ENCODE results near the gene PRPF31. TPM values are rescaled to one million over a fixed set of nuclear protein-coding genes. Genes with fewer than 3 reads are reported as not detected.

Gene PRPF31
- total RNA-seq, 1 experiment from 2014 or later: 59.7 TPM

DNA sequence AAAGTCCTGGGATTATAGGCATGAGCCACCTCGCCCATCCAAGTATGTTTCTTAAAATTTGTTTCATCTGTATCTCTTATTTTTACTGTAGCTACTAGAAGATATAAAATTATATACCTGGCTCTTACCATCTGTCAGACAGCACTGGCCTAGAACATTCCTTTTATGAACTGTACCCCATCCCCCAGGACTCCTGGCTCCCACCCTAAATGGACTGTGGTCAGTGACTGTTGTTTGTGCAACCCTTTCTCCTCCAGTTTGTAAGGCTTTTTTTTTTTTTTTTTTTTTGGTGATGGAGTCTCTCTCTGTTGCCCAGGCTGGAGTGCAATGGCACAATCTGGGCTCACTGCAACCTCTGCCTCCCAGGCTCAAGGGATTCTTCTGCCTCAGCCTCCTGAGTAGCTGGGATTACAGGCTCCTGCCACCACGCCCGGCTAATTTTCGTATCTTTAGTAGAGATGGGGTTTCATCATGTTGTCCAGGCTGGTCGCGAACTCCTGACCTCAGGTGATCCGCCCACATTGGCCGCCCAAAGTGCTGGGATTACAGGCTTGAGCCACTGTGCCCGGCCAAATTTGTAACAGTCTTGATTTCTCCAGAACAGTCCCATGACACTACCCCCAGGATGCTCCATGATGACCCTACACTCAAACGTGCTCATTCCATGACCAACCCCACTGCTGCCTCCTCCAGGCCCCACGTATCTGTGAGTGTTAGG is 10.4 kb upstream of the PRPF31 start:
- DNase-seq (ENCODE audit: unreplicated experiment): no peak
- TF ChIP-seq, protein P1, sequence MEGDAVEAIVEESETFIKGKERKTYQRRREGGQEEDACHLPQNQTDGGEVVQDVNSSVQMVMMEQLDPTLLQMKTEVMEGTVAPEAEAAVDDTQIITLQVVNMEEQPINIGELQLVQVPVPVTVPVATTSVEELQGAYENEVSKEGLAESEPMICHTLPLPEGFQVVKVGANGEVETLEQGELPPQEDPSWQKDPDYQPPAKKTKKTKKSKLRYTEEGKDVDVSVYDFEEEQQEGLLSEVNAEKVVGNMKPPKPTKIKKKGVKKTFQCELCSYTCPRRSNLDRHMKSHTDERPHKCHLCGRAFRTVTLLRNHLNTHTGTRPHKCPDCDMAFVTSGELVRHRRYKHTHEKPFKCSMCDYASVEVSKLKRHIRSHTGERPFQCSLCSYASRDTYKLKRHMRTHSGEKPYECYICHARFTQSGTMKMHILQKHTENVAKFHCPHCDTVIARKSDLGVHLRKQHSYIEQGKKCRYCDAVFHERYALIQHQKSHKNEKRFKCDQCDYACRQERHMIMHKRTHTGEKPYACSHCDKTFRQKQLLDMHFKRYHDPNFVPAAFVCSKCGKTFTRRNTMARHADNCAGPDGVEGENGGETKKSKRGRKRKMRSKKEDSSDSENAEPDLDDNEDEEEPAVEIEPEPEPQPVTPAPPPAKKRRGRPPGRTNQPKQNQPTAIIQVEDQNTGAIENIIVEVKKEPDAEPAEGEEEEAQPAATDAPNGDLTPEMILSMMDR (IDR thresholded peaks at IDR 0.05; ENCODE audit: unreplicated experiment): no peak
- Mint-ChIP-seq H3K27ac (ENCODE audit: low read depth, unreplicated experiment) (peak overlapping the region; percentile 37), H3K36me3 (ENCODE audit: insufficient read depth, unreplicated experiment) (peaks cover 48% of the 10 kb centered on the region), H3K4me3 (ENCODE audit: unreplicated experiment) (peak overlapping the region; percentile 99), H3K27me3 (ENCODE audit: insufficient read depth, unreplicated experiment) (no peaks in the 10 kb centered on the region), H3K9me3 (ENCODE audit: unreplicated experiment) (no peaks in the 10 kb centered on the region), H3K4me1 (ENCODE audit: insufficient read depth, unreplicated experiment) (peaks cover 11% of the 10 kb centered on the region)
- POLR2A ChIA-PET: interaction anchor here (2.5 to 4.0 kb wide), 2 partner anchors 11 kb away, joined by 11 to 45 read pairs; partner anchors contain the start of genes PRPF31 and TFPT
- CTCF ChIA-PET: interaction anchor here (0.7 kb wide), 1 partner anchor 51 kb away, joined by 4 read pairs; no protein-coding TSS in a partner anchor
- intact Hi-C loops (cut with micrococcal nuclease): loop anchor here (10.0 kb wide), 1 partner anchor 240 kb away; the partner anchor contains the start of gene MYADM
- BruUV-seq (replicated peaks): no TSS peak

DNA sequence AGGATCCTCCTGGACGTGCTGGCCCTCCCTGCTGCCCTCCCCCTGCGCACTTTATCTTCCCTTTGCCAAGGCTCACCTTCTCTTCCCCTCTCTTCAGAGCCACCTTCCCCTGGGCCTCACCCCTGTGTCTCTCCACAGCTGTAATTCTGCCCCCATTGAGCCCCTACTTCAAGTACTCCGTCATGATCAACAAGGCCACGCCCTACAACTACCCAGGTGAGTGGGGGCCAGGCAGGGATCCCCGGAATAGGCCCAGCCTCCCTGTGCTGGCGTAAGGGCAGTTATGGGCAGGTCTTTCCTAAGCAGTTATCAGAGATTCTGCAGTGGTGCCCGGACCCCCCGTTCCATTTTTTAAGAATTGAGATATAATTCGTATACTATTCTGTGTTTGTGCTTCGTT is 9.8 kb upstream of the PRPF31 start:
- no peak for DNase-seq (ENCODE audit: unreplicated experiment)
- Mint-ChIP-seq H3K36me3 (ENCODE audit: insufficient read depth, unreplicated experiment) (peaks cover 54% of the 10 kb centered on the region), H3K4me1 (ENCODE audit: insufficient read depth, unreplicated experiment) (peaks cover 11% of the 10 kb centered on the region), H3K27me3 (ENCODE audit: insufficient read depth, unreplicated experiment) (no peaks in the 10 kb centered on the region), H3K9me3 (ENCODE audit: unreplicated experiment) (no peaks in the 10 kb centered on the region), H3K4me3 (ENCODE audit: unreplicated experiment) (peak overlapping the region; percentile 16), H3K27ac (ENCODE audit: low read depth, unreplicated experiment) (peak overlapping the region; percentile 37)
- TF ChIP-seq, protein P1 (IDR thresholded peaks at IDR 0.05; ENCODE audit: unreplicated experiment): no peak
- ChIA-PET CTCF (no interaction called here), POLR2A (interaction anchor here (2.1 to 2.5 kb wide), 2 partner anchors 10 to 31 kb away, joined by 4 to 11 read pairs; partner anchors contain the start of genes PRPF31 and TFPT)
- BruUV-seq (replicated peaks): no TSS peak
- intact Hi-C loops (cut with micrococcal nuclease): loop anchor here (10.0 kb wide), 1 partner anchor 241 kb away; the partner anchor contains the start of gene MYADM

DNA sequence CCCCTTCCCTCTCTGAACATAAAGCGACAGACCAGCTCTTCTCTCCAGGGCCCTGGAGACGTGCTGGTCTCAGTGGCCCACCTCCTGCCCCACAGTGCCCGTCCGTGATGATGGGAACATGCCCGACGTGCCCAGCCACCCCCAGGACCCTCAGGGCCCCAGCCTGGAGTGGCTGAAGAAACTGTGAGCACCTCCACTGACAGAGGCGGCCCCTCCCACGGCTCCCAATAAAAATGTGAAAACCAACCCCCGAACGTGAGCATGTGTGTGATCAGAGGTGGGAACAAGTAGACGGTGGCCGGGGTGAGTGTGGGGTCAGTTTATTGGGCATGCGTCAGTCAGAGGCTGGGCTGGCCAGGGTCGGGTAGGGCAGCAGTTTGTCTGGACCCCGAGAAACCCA is 8.8 kb upstream of the PRPF31 start:
- TF ChIP-seq, protein P1 (IDR thresholded peaks at IDR 0.05; ENCODE audit: unreplicated experiment): no peak
- no peak overlapping the region for H3K27ac Mint-ChIP-seq (ENCODE audit: low read depth, unreplicated experiment)
- intact Hi-C loops (cut with micrococcal nuclease): loop anchor here (10.0 kb wide), 1 partner anchor 242 kb away; the partner anchor contains the start of gene MYADM

DNA sequence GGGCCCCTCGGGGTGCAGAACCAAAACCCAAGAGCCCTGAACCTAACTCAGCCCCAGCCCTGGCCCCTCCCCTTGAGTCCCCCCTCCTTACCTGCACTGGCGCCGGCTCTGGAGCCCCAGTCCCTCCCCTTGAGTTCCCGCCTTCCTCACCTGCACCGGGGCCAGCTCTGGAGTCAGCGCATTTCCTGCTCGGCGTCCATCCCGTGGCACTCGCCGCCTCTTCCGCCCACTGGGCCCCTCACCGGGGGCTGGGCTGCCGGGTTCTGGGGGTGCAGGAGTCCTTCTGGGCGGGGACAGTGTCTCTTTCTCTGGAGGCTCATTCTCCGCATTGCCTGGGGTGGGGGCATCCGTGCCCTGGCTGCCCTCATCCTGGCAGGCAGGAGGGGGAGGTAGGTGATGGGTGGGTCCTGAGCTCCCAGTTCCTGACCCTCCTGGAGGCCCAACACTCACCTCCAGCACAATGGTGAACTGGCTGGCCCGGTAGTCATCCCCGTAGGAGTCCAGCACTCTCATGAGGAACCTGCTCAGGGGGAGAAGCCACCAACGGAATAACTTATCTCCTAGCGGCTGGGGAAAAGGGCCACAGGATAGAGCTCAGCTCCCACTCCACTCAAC is 7.6 kb upstream of the PRPF31 start:
- CTCF ChIA-PET: interaction anchor here (0.5 to 0.9 kb wide), 3 partner anchors 17 to 1525 kb away, joined by 3 to 5 read pairs (median 5); partner anchors contain the start of gene MBOAT7
- H3K36me3 Mint-ChIP-seq (ENCODE audit: insufficient read depth, unreplicated experiment): peaks cover 71% of the 10 kb centered on the region
- BruUV-seq (replicated peaks): no TSS peak
- no peaks in the 10 kb centered on the region for H3K27me3 Mint-ChIP-seq (ENCODE audit: insufficient read depth, unreplicated experiment)
- peaks cover 11% of the 10 kb centered on the region for H3K4me1 Mint-ChIP-seq (ENCODE audit: insufficient read depth, unreplicated experiment)
- TF ChIP-seq, protein P1 (IDR thresholded peaks at IDR 0.05; ENCODE audit: unreplicated experiment): no peak
- no peak overlapping the region for H3K27ac Mint-ChIP-seq (ENCODE audit: low read depth, unreplicated experiment)
- intact Hi-C loops (cut with micrococcal nuclease): loop anchor here (10.0 kb wide), 1 partner anchor 243 kb away; the partner anchor contains the start of gene MYADM
- H3K9me3 Mint-ChIP-seq (ENCODE audit: unreplicated experiment): no peaks in the 10 kb centered on the region
- no peak overlapping the region for H3K4me3 Mint-ChIP-seq (ENCODE audit: unreplicated experiment)
- DNase-seq (ENCODE audit: unreplicated experiment): no peak
- POLR2A ChIA-PET: no interaction called here

More for the DNA sequence above, 8.8 kb upstream of the PRPF31 start:
- no peak for DNase-seq (ENCODE audit: unreplicated experiment)
- no TSS peak for BruUV-seq (replicated peaks)
- CTCF ChIA-PET: interaction anchor here (0.6 to 0.7 kb wide), 2 partner anchors 80 to 255 kb away, joined by 3 read pairs; no protein-coding TSS in a partner anchor
- Mint-ChIP-seq H3K4me3 (ENCODE audit: unreplicated experiment) (no peak overlapping the region), H3K27me3 (ENCODE audit: insufficient read depth, unreplicated experiment) (no peaks in the 10 kb centered on the region), H3K36me3 (ENCODE audit: insufficient read depth, unreplicated experiment) (peaks cover 61% of the 10 kb centered on the region), H3K9me3 (ENCODE audit: unreplicated experiment) (no peaks in the 10 kb centered on the region), H3K4me1 (ENCODE audit: insufficient read depth, unreplicated experiment) (peaks cover 11% of the 10 kb centered on the region)
- POLR2A ChIA-PET: interaction anchor here (2.1 to 2.5 kb wide), 2 partner anchors 9 to 30 kb away, joined by 4 to 11 read pairs; partner anchors contain the start of genes PRPF31 and TFPT
